ENCODE results near the gene RHEB. TPM values are rescaled to one million over a fixed set of nuclear protein-coding genes. Genes with fewer than 3 reads are reported as not detected.

RHEB gene
- polyA plus RNA-seq, 1 of the 3 experiments (the other 2 are of a cell fraction) = 87.3 TPM

GRCh38 chr7:151549083-151549482, 29.4 kb upstream of the RHEB start (continued):
- TF ChIP-seq MXI1 (IDR thresholded peaks at IDR 0.05; ENCODE audit: low read depth, low read length) (no peak), PBX3 (IDR thresholded peaks at IDR 0.05) (no peak), RFX5 (IDR thresholded peaks at IDR 0.05; ENCODE audit: low read length) (no peak), ELF1 (IDR thresholded peaks at IDR 0.05) (no peak), JUND (IDR thresholded peaks at IDR 0.05) (no peak), FOXJ3 (CRISPR knock-in tag; IDR thresholded peaks at IDR 0.05) (no peak), FOSL2 (IDR thresholded peaks at IDR 0.05; ENCODE audit: borderline replicate concordance, low read depth) (no peak)

- H3K4me3 ChIP-seq (ENCODE audit: low read depth in 2 of 2, low read length in 1 of 2) = no peak overlapping the region
- no peaks in the 10 kb centered on the region for H4K20me1 ChIP-seq (ENCODE audit: insufficient read depth)
- H3K79me2 ChIP-seq (ENCODE audit: insufficient read depth) = no peaks in the 10 kb centered on the region
- no peak overlapping the region for H2AFZ ChIP-seq (ENCODE audit: low read depth)
- H3K27me3 ChIP-seq (ENCODE audit: insufficient read depth) = peaks cover 14% of the 10 kb centered on the region; the same call in 1 of the 2 replicates
- H3K9ac ChIP-seq = no peak overlapping the region
- H3K27ac ChIP-seq (ENCODE audit: low read depth in 2 of 2, low read length in 1 of 2) = no peak overlapping the region
- CTCF ChIA-PET = interaction anchor here (1.3 kb wide), 1 partner anchor 176 kb away, joined by 6 read pairs; no protein-coding TSS in a partner anchor
- no peaks in the 10 kb centered on the region for H3K9me2 ChIP-seq
- no peak overlapping the region for H3K4me2 ChIP-seq
- TF ChIP-seq GATA2 (CRISPR knock-in tag; IDR thresholded peaks at IDR 0.05) (no peak), FOXJ3 (CRISPR knock-in tag; IDR thresholded peaks at IDR 0.05) (no peak), FOXM1 (IDR thresholded peaks at IDR 0.05; ENCODE audit: low read depth) (no peak), RAD21 (IDR thresholded peaks at IDR 0.05; ENCODE audit: low read length) (no peak), YY1 (IDR thresholded peaks at IDR 0.05; ENCODE audit: low read depth) (no peak), POLR2AphosphoS5 (IDR thresholded peaks at IDR 0.05; ENCODE audit: low read depth, low read length) (no peak), EP300 (IDR thresholded peaks at IDR 0.05; ENCODE audit: borderline replicate concordance in 1 of 2, low read depth in 1 of 2, low read length in 1 of 2) (no peak), ELF1 (IDR thresholded peaks at IDR 0.05) (no peak), NRF1 (IDR thresholded peaks at IDR 0.05; ENCODE audit: low read depth, low read length) (no peak), RFX5 (IDR thresholded peaks at IDR 0.05; ENCODE audit: low read length) (no peak), MEF2A (IDR thresholded peaks at IDR 0.05; ENCODE audit: borderline replicate concordance, low read depth) (no peak), IRF3 (IDR thresholded peaks at IDR 0.05; ENCODE audit: low read depth, low read length) (no peak)
- no peaks in the 10 kb centered on the region for H3K36me3 ChIP-seq (replicated peaks in 1 of 2; ENCODE audit: control insufficient read depth in 1 of 2, insufficient read depth in 2 of 2, low read length in 1 of 2)
- POLR2A ChIA-PET = no interaction called here
- DNase-seq = no peak
- no peaks in the 10 kb centered on the region for H3K9me3 ChIP-seq
- no peaks in the 10 kb centered on the region for H3F3A ChIP-seq (replicated peaks; ENCODE audit: insufficient read depth)
- H3K4me1 ChIP-seq (ENCODE audit: control insufficient read depth in 1 of 2, insufficient read depth in 2 of 2, low read depth in 1 of 2, low read length in 1 of 2) = peaks cover 0 to 2% of the 10 kb centered on the region in 2 experiments; a peak in 2 of 4 replicates
Measured at GRCh38 chr7:151544183-151544582, 24.5 kb upstream of the RHEB start.
